Panc1 (cell line): ENCODE measurements around the gene TMEM247. TPM values are rescaled to one million over a fixed set of nuclear protein-coding genes. Genes with fewer than 3 reads are reported as not detected.

Experiments used
- ATAC-seq: fragments of 200-7000 bp; cut with Tn5 transposase; 2 replicates; pipeline ENCODE4 v1.9.1; 2020; ENCODE audit warnings: mild to moderate bottlenecking, moderate library complexity
- BruUV-seq: library from RNA; stranded (reverse); fragments of 400-500 nt; replicated peaks from 2 replicates; lab custom pipeline; 2021; lab: Mats Ljungman, UMichigan
- CTCF ChIA-PET: fragments of 300-600 bp; sonication (Branson Sonifier 250); formaldehyde crosslinking; loops from one replicate; lab custom pipeline; 2022; ENCODE audit warnings: antibody characterized with exemption; lab: Charles Lee
- POLR2A ChIA-PET: fragments of 300-600 bp; sonication (Branson Sonifier 250); formaldehyde crosslinking; loops from one replicate; lab custom pipeline; 2022; ENCODE audit warnings: antibody characterized with exemption; lab: Charles Lee
- DNase-seq: peaks from one replicate; pipeline ENCODE4 v3.0.0-alpha.2; 2010; ENCODE audit warnings: low read depth, low spot score
- H3K27ac ChIP-seq: 2 replicates; pipeline ENCODE4 v1.5.1; 2011; ENCODE audit warnings: mild to moderate bottlenecking, low read length, inconsistent platforms
- H3K27me3 ChIP-seq: fragments of 200-500 bp; sonication (Bioruptor generic); 2 replicates; pipeline ENCODE4 v1.6.0; 2014; ENCODE audit warnings: low read length, inconsistent platforms; ENCODE audit not compliant: control insufficient read depth, insufficient read depth
- H3K36me3 ChIP-seq: fragments of 200-500 bp; sonication (Bioruptor generic); 2 replicates; pipeline ENCODE4 v1.5.1; 2014; ENCODE audit warnings: inconsistent platforms, mild to moderate bottlenecking, low read length, moderate library complexity; ENCODE audit not compliant: control insufficient read depth, insufficient read depth
- H3K4me1 ChIP-seq: 2 replicates; pipeline ENCODE4 v1.5.1; 2011; ENCODE audit warnings: inconsistent platforms, mild to moderate bottlenecking, low read length, moderate library complexity; ENCODE audit not compliant: control insufficient read depth, insufficient read depth
- H3K4me3 ChIP-seq, 2 experiments: 2 replicates each; pipeline ENCODE4 v1.5.1; 2011 to 2012; ENCODE audit warnings: low read depth in 2 of 2, low read length in 2 of 2, mild to moderate bottlenecking in 2 of 2, inconsistent platforms in 1 of 2, moderate library complexity in 1 of 2
- H3K9me3 ChIP-seq: fragments of 200-500 bp; sonication (Bioruptor generic); 2 replicates; pipeline ENCODE4 v1.5.1; 2014; ENCODE audit warnings: low read depth, mild to moderate bottlenecking, inconsistent platforms, low read length, moderate library complexity; ENCODE audit not compliant: control insufficient read depth, insufficient read depth
- CTCF ChIP-seq: fragments of 450-650 bp; IDR thresholded peaks from 2 replicates; pipeline ENCODE4 v1.5.1; 2017; ENCODE audit warnings: mild to moderate bottlenecking
- POLR2AphosphoS5 ChIP-seq: IDR thresholded peaks from 2 replicates; pipeline ENCODE4 v1.6.1; 2012; ENCODE audit warnings: mild to moderate bottlenecking, low read depth, low read length, moderate library complexity
- SIN3A ChIP-seq: IDR thresholded peaks from 2 replicates; pipeline ENCODE4 v1.6.1; 2012; ENCODE audit warnings: low read depth, mild to moderate bottlenecking, low read length, moderate library complexity, borderline replicate concordance; ENCODE audit not compliant: insufficient read depth
- TCF7L2 ChIP-seq: IDR thresholded peaks from 2 replicates; pipeline ENCODE4 v1.6.1; 2011; ENCODE audit warnings: mild to moderate bottlenecking, low read depth, low read length, inconsistent platforms
- in situ Hi-C: cut with HindIII; loops from 2 replicates; pipeline ENCODE4 v1.10.0; 2016; ENCODE audit warnings: low sequenced_read_pairs, low pct_unique_long_range_greater_than_20kb
- intact Hi-C: fragments of 100-400 bp; cut with micrococcal nuclease; formaldehyde crosslinking; loops from one replicate; pipeline ENCODE4 v1.10.0; 2022; ENCODE audit not compliant: unreplicated experiment
- total RNA-seq: library from RNA; stranded (reverse); gene quantifications from one replicate; pipeline ENCODE4 v1.2.1, GENCODE V29; 2021; ENCODE audit not compliant: unreplicated experiment
- TF ChIP-seq, protein P1 (sequence below), 2 experiments: IDR thresholded peaks; 2 replicates each; pipeline ENCODE4 v1.6.1; 2011 to 2012; ENCODE audit warnings: low read depth in 2 of 2, control low read depth in 1 of 2, low read length in 1 of 2, mild to moderate bottlenecking in 1 of 2, moderate library complexity in 1 of 2; ENCODE audit not compliant: insufficient read depth in 1 of 2

TMEM247 gene
- total RNA-seq, 1 experiment from 2014 or later, result not detected

DNA sequence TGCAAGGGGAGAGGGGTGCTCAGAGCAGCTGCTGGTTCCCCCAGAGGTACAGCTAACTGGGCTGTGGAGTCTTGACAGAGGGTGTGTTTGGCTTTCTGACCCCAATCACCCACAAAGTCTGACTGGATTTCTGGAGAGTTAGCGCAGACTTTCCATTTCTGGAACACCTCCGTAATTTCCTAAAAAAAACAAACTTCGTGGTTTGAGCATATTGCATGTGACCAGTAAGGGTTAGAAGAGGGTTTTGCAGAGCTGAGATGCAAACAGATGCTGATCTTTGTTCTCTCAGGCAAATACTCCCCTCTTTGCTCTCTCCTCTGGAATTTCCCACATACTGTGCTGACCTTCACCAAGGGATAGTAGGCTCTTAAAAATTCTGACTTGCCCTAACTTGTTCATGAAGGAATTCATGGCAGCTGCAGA lies 44.5 kb upstream of the TMEM247 start:
- H3K9me3 ChIP-seq, result no peaks in the 10 kb centered on the region
- POLR2A ChIA-PET, result no interaction called here
- H3K27ac ChIP-seq, result no peak overlapping the region
- in situ Hi-C loops (no loop called here), intact Hi-C loops (no loop called here)
- no peak overlapping the region for H3K4me3 ChIP-seq
- CTCF ChIA-PET, result no interaction called here
- H3K27me3 ChIP-seq, result peaks cover 8% of the 10 kb centered on the region
- no TSS peak for BruUV-seq
- TF ChIP-seq TCF7L2 (no peak), CTCF (no peak), POLR2AphosphoS5 (no peak), SIN3A (no peak)
- TF ChIP-seq, protein P1, sequence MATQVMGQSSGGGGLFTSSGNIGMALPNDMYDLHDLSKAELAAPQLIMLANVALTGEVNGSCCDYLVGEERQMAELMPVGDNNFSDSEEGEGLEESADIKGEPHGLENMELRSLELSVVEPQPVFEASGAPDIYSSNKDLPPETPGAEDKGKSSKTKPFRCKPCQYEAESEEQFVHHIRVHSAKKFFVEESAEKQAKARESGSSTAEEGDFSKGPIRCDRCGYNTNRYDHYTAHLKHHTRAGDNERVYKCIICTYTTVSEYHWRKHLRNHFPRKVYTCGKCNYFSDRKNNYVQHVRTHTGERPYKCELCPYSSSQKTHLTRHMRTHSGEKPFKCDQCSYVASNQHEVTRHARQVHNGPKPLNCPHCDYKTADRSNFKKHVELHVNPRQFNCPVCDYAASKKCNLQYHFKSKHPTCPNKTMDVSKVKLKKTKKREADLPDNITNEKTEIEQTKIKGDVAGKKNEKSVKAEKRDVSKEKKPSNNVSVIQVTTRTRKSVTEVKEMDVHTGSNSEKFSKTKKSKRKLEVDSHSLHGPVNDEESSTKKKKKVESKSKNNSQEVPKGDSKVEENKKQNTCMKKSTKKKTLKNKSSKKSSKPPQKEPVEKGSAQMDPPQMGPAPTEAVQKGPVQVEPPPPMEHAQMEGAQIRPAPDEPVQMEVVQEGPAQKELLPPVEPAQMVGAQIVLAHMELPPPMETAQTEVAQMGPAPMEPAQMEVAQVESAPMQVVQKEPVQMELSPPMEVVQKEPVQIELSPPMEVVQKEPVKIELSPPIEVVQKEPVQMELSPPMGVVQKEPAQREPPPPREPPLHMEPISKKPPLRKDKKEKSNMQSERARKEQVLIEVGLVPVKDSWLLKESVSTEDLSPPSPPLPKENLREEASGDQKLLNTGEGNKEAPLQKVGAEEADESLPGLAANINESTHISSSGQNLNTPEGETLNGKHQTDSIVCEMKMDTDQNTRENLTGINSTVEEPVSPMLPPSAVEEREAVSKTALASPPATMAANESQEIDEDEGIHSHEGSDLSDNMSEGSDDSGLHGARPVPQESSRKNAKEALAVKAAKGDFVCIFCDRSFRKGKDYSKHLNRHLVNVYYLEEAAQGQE (IDR thresholded peaks at IDR 0.05; ENCODE audit: insufficient read depth in 1 of 2, low read depth in 2 of 2, low read length in 1 of 2), result no peak
- no peaks in the 10 kb centered on the region for H3K36me3 ChIP-seq
- no peak for ATAC-seq
- H3K4me1 ChIP-seq, result no peaks in the 10 kb centered on the region
- no peak for DNase-seq

DNA sequence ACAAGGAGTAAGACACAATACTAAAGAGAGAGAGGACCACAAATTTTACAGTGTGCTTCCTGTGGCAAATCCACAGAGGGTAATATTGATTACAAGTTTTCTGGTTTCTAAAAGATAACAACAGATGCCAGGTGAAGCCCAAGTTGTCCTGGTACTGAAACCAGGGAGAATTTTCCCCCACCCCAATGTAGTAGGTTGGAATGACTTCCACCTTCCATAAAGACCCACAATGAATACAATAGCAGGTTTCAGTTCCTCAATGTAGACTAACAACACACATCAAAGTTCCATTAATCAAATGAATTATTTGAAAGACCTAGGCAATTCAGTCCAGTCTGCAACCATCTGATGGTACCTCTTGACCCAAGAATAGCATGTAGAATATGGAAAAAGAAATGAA lies 44.0 kb upstream of the TMEM247 start:
- intact Hi-C loops, result no loop called here
- POLR2A ChIA-PET, result no interaction called here
- H3K27ac ChIP-seq, result no peak overlapping the region

More for the DNA sequence above, 44.0 kb upstream of the TMEM247 start:
- DNase-seq (no peak), ATAC-seq (no peak)
- no peaks in the 10 kb centered on the region for H3K9me3 ChIP-seq
- no peaks in the 10 kb centered on the region for H3K4me1 ChIP-seq
- no TSS peak for BruUV-seq
- no peak overlapping the region for H3K4me3 ChIP-seq
- in situ Hi-C loops, result no loop called here
- peaks cover 8% of the 10 kb centered on the region for H3K27me3 ChIP-seq
- CTCF ChIA-PET, result no interaction called here
- TF ChIP-seq, protein P1 (IDR thresholded peaks at IDR 0.05; ENCODE audit: insufficient read depth in 1 of 2, low read depth in 2 of 2, low read length in 1 of 2), result no peak
- no peak for TF ChIP-seq SIN3A
- no peak for TF ChIP-seq POLR2AphosphoS5
- TF ChIP-seq CTCF, result no peak
- no peak for TF ChIP-seq TCF7L2
- H3K36me3 ChIP-seq, result no peaks in the 10 kb centered on the region
